CD14-positive monocyte (primary cell): Measurements from ENCODE around the gene ZNF740. TPM values are rescaled to one million over a fixed set of nuclear protein-coding genes. Genes with fewer than 3 reads are reported as not detected.

Experiments
- DNase-seq, 3 donors: peaks; one replicate each; pipeline ENCODE4 v3.0.0-alpha.2; 2011 to 2022
- H2AFZ ChIP-seq: 2 replicates; pipeline ENCODE4 v1.6.0; 2012; ENCODE audit warnings: mild to moderate bottlenecking, low read depth, low read length, inconsistent platforms; ENCODE audit not compliant: insufficient read depth, poor library complexity, severe bottlenecking
- H3K27ac ChIP-seq, 2 donors: 1 replicate in 1 of 2; 2 replicates in 1 of 2; pipeline ENCODE4 v1.5.1; 2012 to 2013; ENCODE audit warnings: low read length in 2 of 2, control low read depth in 1 of 2, inconsistent platforms in 1 of 2, low read depth in 1 of 2, mild to moderate bottlenecking in 1 of 2
- H3K27me3 ChIP-seq, 2 donors: one replicate each; pipeline versions ENCODE4 v1.6.0 to v1.6.1; 2011 to 2013; ENCODE audit warnings: low read length in 2 of 2; ENCODE audit not compliant: control insufficient read depth in 2 of 2, insufficient read depth in 2 of 2
- H3K36me3 ChIP-seq, 2 donors: replicated peaks in 1 of 2; 1 replicate in 1 of 2; 2 replicates in 1 of 2; pipeline versions ENCODE4 v1.5.1 to v1.6.1; 2012 to 2013; ENCODE audit warnings: low read length in 2 of 2, control low read depth in 1 of 2, inconsistent platforms in 1 of 2, mild to moderate bottlenecking in 1 of 2; ENCODE audit not compliant: insufficient read depth in 2 of 2, control insufficient read depth in 1 of 2
- H3K4me1 ChIP-seq, 2 donors: 1 replicate in 1 of 2; 2 replicates in 1 of 2; pipeline versions ENCODE4 v1.5.1 to v1.6.1; 2012 to 2013; ENCODE audit warnings: low read length in 2 of 2, control low read depth in 1 of 2, inconsistent platforms in 1 of 2, mild to moderate bottlenecking in 1 of 2, moderate library complexity in 1 of 2; ENCODE audit not compliant: insufficient read depth in 2 of 2, control insufficient read depth in 1 of 2
- H3K4me2 ChIP-seq: replicated peaks from 2 replicates; pipeline ENCODE3; 2012; ENCODE audit warnings: low read length, moderate library complexity, mild to moderate bottlenecking; ENCODE audit not compliant: poor library complexity, severe bottlenecking; ENCODE audit errors: extremely low read depth
- H3K4me3 ChIP-seq, 3 experiments: fragments of 200-600 bp in 1 of 3; sonication (generic) in 1 of 3; replicated peaks in 1 of 3; 1 replicate in 2 of 3; 2 replicates in 1 of 3; pipeline ENCODE4 v1.5.1; 2011 to 2013; ENCODE audit warnings: low read length in 3 of 3, mild to moderate bottlenecking in 3 of 3, control low read depth in 2 of 3, low read depth in 2 of 3, inconsistent platforms in 1 of 3, moderate library complexity in 1 of 3
- H3K79me2 ChIP-seq: 2 replicates; pipeline ENCODE4 v1.6.0; 2012; ENCODE audit warnings: mild to moderate bottlenecking, control low read depth, inconsistent platforms, low read length, moderate library complexity; ENCODE audit not compliant: insufficient read depth
- H3K9ac ChIP-seq: 2 replicates; pipeline ENCODE4 v1.6.0; 2017; ENCODE audit warnings: low read length, mild to moderate bottlenecking; ENCODE audit not compliant: insufficient read depth, poor library complexity, severe bottlenecking
- H3K9me3 ChIP-seq, 2 donors: replicated peaks in 1 of 2; 1 replicate in 1 of 2; 2 replicates in 1 of 2; pipeline versions ENCODE4 v1.5.1 to v1.6.1; 2012 to 2013; ENCODE audit warnings: low read length in 2 of 2, control low read depth in 1 of 2; ENCODE audit not compliant: control insufficient read depth in 1 of 2, insufficient read depth in 1 of 2
- H4K20me1 ChIP-seq: 2 replicates; pipeline ENCODE4 v1.6.0; 2012; ENCODE audit warnings: mild to moderate bottlenecking, low read length, control low read depth, moderate library complexity; ENCODE audit not compliant: insufficient read depth
- H3K27ac Mint-ChIP-seq, 7 donors: one replicate each; pipeline ENCODE4 v1.8.0; 2020; ENCODE audit warnings: mild to moderate bottlenecking in 7 of 7, mixed read lengths in 7 of 7, moderate library complexity in 6 of 7, inconsistent platforms in 2 of 7
- H3K27me3 Mint-ChIP-seq, 3 donors: one replicate each; pipeline ENCODE4 v1.8.0; 2021 to 2022; ENCODE audit warnings: low read depth in 3 of 3, mild to moderate bottlenecking in 3 of 3, mixed read lengths in 3 of 3, moderate library complexity in 3 of 3, inconsistent platforms in 1 of 3
- H3K36me3 Mint-ChIP-seq, 2 donors: one replicate each; pipeline ENCODE4 v1.8.0; 2020; ENCODE audit warnings: mixed read lengths in 2 of 2, inconsistent platforms in 1 of 2, mild to moderate bottlenecking in 1 of 2
- H3K4me1 Mint-ChIP-seq: one replicate; pipeline ENCODE4 v1.8.0; 2020; ENCODE audit warnings: mild to moderate bottlenecking, mixed read lengths
- H3K4me3 Mint-ChIP-seq, 2 donors: one replicate each; pipeline ENCODE4 v1.8.0; 2020; ENCODE audit warnings: mild to moderate bottlenecking in 2 of 2, mixed read lengths in 2 of 2, moderate library complexity in 1 of 2
- H3K9me3 Mint-ChIP-seq, 7 donors: one replicate each; pipeline ENCODE4 v1.8.0; 2020 to 2022; ENCODE audit warnings: mixed read lengths in 7 of 7, mild to moderate bottlenecking in 6 of 7, moderate library complexity in 6 of 7, inconsistent platforms in 2 of 7
- WGBS: methylation state at CpG from one replicate; pipeline ENCODE4 v1.1.5; 2013; ENCODE audit warnings: missing lambda C conversion rate; ENCODE audit not compliant: insufficient coverage; 5-methylcytosine and 5-hydroxymethylcytosine counted together
- intact Hi-C, 2 donors: fragments of 100-400 bp; cut with micrococcal nuclease; formaldehyde crosslinking; loops; one replicate each; pipeline versions ENCODE4 v1.15.0 to v1.15.1; 2023
- polyA plus RNA-seq, 3 donors: library from polyadenylated mRNA; depleted of rRNA in 1 of 3; unstranded in 2 of 3; stranded (reverse) in 1 of 3; fragments of 300-500 nt in 2 of 3; fragments of >200 nt in 1 of 3; fragmentation: Illumina TruSeq in 2 of 3; gene quantifications; 1 replicate in 2 of 3; 2 replicates in 1 of 3; pipeline ENCODE4 v1.2.3, GENCODE V29; 2012 to 2021
- TF ChIP-seq, protein P1 (sequence below): fragments of 200-600 bp; IDR thresholded peaks from one replicate; pipeline ENCODE4 v1.8.0; 2022; ENCODE audit warnings: antibody characterized with exemption, mild to moderate bottlenecking

The ZNF740 gene
- polyA plus RNA-seq, 3 donors = 0.74 to 15.4 (median 1.3) TPM

- intact Hi-C loops = no loop called here
- Histone ChIP-seq H3K36me3 (peaks cover 66 to 80% of the 10 kb centered on the region in 2 donors), H3K4me2 (no peak overlapping the region), H3K4me1 (peaks cover 19 to 24% of the 10 kb centered on the region in 2 donors), H3K27me3 (no peaks in the 10 kb centered on the region), H3K9ac (no peak overlapping the region), H3K9me3 (no peaks in the 10 kb centered on the region), H3K27ac (no peak overlapping the region), H4K20me1 (peaks cover 67% of the 10 kb centered on the region), H3K4me3 (no peak overlapping the region), H2AFZ (no peak overlapping the region), H3K79me2 (peaks cover 33% of the 10 kb centered on the region)
- DNase-seq = no peak
- H3K9me3 Mint-ChIP-seq = peaks cover 0 to 2% (median 0%) of the 10 kb centered on the region in 7 donors
- TF ChIP-seq, protein P1, sequence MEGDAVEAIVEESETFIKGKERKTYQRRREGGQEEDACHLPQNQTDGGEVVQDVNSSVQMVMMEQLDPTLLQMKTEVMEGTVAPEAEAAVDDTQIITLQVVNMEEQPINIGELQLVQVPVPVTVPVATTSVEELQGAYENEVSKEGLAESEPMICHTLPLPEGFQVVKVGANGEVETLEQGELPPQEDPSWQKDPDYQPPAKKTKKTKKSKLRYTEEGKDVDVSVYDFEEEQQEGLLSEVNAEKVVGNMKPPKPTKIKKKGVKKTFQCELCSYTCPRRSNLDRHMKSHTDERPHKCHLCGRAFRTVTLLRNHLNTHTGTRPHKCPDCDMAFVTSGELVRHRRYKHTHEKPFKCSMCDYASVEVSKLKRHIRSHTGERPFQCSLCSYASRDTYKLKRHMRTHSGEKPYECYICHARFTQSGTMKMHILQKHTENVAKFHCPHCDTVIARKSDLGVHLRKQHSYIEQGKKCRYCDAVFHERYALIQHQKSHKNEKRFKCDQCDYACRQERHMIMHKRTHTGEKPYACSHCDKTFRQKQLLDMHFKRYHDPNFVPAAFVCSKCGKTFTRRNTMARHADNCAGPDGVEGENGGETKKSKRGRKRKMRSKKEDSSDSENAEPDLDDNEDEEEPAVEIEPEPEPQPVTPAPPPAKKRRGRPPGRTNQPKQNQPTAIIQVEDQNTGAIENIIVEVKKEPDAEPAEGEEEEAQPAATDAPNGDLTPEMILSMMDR = no peak
- H3K27ac Mint-ChIP-seq = peak overlapping the region in 1 of 7 donors; percentile 84
- H3K36me3 Mint-ChIP-seq = peaks cover 60 to 78% of the 10 kb centered on the region in 2 donors
- no peaks in the 10 kb centered on the region for H3K27me3 Mint-ChIP-seq
- H3K4me3 Mint-ChIP-seq = no peak overlapping the region
- 100% methylated on average over 2 of the region's 4 CpGs for WGBS
- peaks cover 32% of the 10 kb centered on the region for H3K4me1 Mint-ChIP-seq
Measured at GRCh38 chr12:53186745-53187144, 6.2 kb downstream of the ZNF740 start.

- intact Hi-C loops = no loop called here
- whole genome bisulfite sequencing = 98% methylated on average over 13 of the region's 15 CpGs
- peak overlapping the region in 3 of 7 donors; percentile 42 to 62 (median 55) for H3K27ac Mint-ChIP-seq
- H3K27ac ChIP-seq = no peak overlapping the region
- H3K4me3 ChIP-seq = no peak overlapping the region
- no peaks in the 10 kb centered on the region for H3K9me3 ChIP-seq
- H3K79me2 ChIP-seq = peaks cover 27% of the 10 kb centered on the region
- H3K4me1 ChIP-seq = peaks cover 14 to 18% of the 10 kb centered on the region in 2 donors
- no peak overlapping the region for H3K9ac ChIP-seq
- H3K36me3 Mint-ChIP-seq = peaks cover 66 to 79% of the 10 kb centered on the region in 2 donors
- no peaks in the 10 kb centered on the region for H3K27me3 ChIP-seq
- peaks cover 61% of the 10 kb centered on the region for H4K20me1 ChIP-seq
- TF ChIP-seq, protein P1 = no peak
- H3K4me3 Mint-ChIP-seq = no peak overlapping the region
- DNase-seq = no peak
- H3K4me2 ChIP-seq = no peak overlapping the region
- no peaks in the 10 kb centered on the region for H3K27me3 Mint-ChIP-seq
- peaks cover 72 to 81% of the 10 kb centered on the region in 2 donors for H3K36me3 ChIP-seq
- H3K4me1 Mint-ChIP-seq = peaks cover 26% of the 10 kb centered on the region
- H3K9me3 Mint-ChIP-seq = peaks cover 0 to 2% (median 0%) of the 10 kb centered on the region in 7 donors
- no peak overlapping the region for H2AFZ ChIP-seq
Measured at GRCh38 chr12:53187145-53187899, 6.8 kb downstream of the ZNF740 start.
